Esophagus squamous epithelium (tissue), 5 donors: Measurements from ENCODE around the gene MAST3. TPM values are rescaled to one million over a fixed set of nuclear protein-coding genes. Genes with fewer than 3 reads are reported as not detected.

Source experiments
- DNase-seq: peaks from one replicate; lab custom pipeline; 2025; lab: John Stamatoyannopoulos, UW
- H3K27ac ChIP-seq, 4 donors: fragments of 200-600 bp; sonication (generic); one replicate each; pipeline ENCODE4 v1.5.1; 2016 to 2019; ENCODE audit warnings: mild to moderate bottlenecking in 1 of 4
- H3K27me3 ChIP-seq, 4 donors: fragments of 200-600 bp; sonication (generic); 1 replicate in 3 of 4; 2 replicates in 1 of 4; pipeline versions ENCODE4 v1.5.1 to v1.6.0; 2017 to 2021; ENCODE audit warnings: antibody characterized with exemption in 1 of 4
- H3K36me3 ChIP-seq, 3 donors: fragments of 200-600 bp; sonication (generic); one replicate each; pipeline ENCODE4 v1.5.1; 2016 to 2019
- H3K4me1 ChIP-seq, 3 donors: fragments of 200-600 bp; sonication (generic); one replicate each; pipeline ENCODE4 v1.5.1; 2017 to 2019
- H3K4me3 ChIP-seq, 4 donors: fragments of 200-600 bp; sonication (generic); 1 replicate in 3 of 4; 2 replicates in 1 of 4; pipeline ENCODE4 v1.5.1; 2016 to 2019; ENCODE audit warnings: mild to moderate bottlenecking in 2 of 4, moderate library complexity in 1 of 4
- H3K9me3 ChIP-seq, 3 donors: fragments of 200-600 bp; sonication (generic); one replicate each; pipeline ENCODE4 v1.5.1; 2016 to 2019
- POLR2A ChIP-seq, 4 donors: fragments of 450-650 bp; IDR thresholded peaks; one replicate each; pipeline ENCODE4 v1.6.1; 2017; ENCODE audit warnings: antibody characterized with exemption in 4 of 4, mild to moderate bottlenecking in 4 of 4, moderate library complexity in 3 of 4
- WGBS, 2 donors: methylation state at CpG; one replicate each; pipeline ENCODE4 v1.1.5; 2018; 5-methylcytosine and 5-hydroxymethylcytosine counted together
- intact Hi-C: fragments of 100-400 bp; cut with DNase I; formaldehyde crosslinking; loops from one replicate; pipeline ENCODE4 v1.15.0; 2022
- total RNA-seq, 4 donors: library from RNA; depleted of rRNA; stranded (reverse); fragments of >200 nt; gene quantifications; one replicate each; pipeline ENCODE4 v1.1.0, GENCODE V29; 2016
- TF ChIP-seq, protein P1 (sequence below), 6 experiments: fragments of 450-650 bp in 4 of 6; fragments of 200-600 bp in 2 of 6; sonication (generic) in 2 of 6; IDR thresholded peaks; one replicate each; pipeline ENCODE4 v1.5.1; 2016 to 2019; ENCODE audit warnings: antibody characterized with exemption in 6 of 6, mild to moderate bottlenecking in 4 of 6, moderate library complexity in 4 of 6
- donor health status: DM: yes; HTN: yes; CAD: no.

The MAST3 gene
- total RNA-seq, 4 donors from 2014 or later: 2.3 to 4.8 (median 4.1) TPM

DNA sequence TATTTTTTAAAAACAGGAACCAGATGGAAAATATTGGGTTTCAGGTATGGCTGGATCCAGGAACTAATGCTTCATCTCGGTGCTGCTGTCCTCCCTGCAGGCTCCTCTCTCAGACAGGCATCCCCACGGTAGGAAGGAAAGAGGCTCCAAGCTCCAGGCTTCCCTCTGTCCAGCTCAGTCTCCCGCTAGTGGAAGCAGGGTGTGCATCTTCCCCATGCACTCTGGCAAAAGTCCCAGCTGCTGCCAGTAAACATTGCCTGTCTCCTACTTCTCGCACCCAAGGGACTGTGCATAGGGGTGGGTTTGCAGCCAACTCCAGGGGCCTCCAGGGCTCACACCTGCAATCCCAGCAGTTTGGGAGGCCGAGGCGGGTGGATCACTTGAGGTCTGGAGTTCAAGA, 40.0 kb upstream of the MAST3 start:
- Histone ChIP-seq H3K36me3 (no peaks in the 10 kb centered on the region), H3K4me1 (peaks cover 15 to 27% (median 15%) of the 10 kb centered on the region in 3 donors), H3K9me3 (no peaks in the 10 kb centered on the region), H3K27me3 (peaks cover 0 to 5% (median 0%) of the 10 kb centered on the region in 4 donors), H3K4me3 (no peak overlapping the region), H3K27ac (peak overlapping the region; percentile 68 to 86 (median 86))
- intact Hi-C loops: no loop called here
- DNase-seq: no peak
- WGBS, 2 donors: 56 to 90% methylated on average over 3 to 5 of the region's 6 CpGs
- no peak for TF ChIP-seq POLR2A (IDR thresholded peaks at IDR 0.05)
- TF ChIP-seq, protein P1, sequence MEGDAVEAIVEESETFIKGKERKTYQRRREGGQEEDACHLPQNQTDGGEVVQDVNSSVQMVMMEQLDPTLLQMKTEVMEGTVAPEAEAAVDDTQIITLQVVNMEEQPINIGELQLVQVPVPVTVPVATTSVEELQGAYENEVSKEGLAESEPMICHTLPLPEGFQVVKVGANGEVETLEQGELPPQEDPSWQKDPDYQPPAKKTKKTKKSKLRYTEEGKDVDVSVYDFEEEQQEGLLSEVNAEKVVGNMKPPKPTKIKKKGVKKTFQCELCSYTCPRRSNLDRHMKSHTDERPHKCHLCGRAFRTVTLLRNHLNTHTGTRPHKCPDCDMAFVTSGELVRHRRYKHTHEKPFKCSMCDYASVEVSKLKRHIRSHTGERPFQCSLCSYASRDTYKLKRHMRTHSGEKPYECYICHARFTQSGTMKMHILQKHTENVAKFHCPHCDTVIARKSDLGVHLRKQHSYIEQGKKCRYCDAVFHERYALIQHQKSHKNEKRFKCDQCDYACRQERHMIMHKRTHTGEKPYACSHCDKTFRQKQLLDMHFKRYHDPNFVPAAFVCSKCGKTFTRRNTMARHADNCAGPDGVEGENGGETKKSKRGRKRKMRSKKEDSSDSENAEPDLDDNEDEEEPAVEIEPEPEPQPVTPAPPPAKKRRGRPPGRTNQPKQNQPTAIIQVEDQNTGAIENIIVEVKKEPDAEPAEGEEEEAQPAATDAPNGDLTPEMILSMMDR (IDR thresholded peaks at IDR 0.05): no peak

DNA sequence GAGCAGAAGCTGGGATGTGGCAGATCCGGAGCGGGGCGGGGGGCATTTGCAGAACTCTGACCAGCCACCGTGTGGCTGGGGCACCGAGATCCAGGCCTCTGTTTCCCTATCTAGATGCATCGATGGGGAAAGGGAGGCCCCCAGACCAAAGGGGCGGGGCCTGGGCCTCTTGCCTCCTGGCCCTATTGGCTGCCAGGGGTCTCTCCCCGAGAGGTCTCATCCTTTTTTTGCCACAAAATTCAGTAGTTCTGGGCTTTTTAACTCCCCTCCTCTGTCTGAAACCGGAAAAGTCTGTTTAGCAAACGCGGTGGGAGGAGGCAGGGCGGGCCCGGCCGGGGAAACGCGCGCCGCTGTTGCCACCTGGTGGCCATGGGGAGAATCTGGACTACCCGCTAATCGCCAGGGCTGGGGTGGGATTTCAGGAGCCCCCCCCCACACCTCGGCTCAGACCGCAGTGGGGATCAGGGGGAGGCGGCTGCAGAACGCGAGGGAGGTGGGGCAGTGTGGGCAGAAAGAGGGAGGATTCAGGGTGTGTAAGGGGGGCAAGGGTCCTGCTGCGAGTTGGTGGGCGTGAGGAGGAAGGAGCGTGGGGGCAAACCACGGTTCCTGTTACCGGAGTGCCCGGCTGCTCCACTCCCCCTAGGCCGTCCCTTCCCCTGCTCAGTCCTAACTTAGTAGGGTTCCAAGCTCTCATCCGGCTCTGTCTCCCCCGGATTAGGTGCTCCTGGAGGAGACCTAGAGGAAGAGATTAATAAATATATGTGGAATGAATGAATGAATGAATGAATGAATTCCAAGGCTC, 39.2 kb upstream of the MAST3 start:
- DNase-seq: peak; percentile 10
- TF ChIP-seq POLR2A (IDR thresholded peaks at IDR 0.05): no peak
- TF ChIP-seq, protein P1 (IDR thresholded peaks at IDR 0.05): peak; percentile 88 to 98 (median 97)
- WGBS, 2 donors: 4 to 6% methylated on average over 15 to 20 of the region's 34 CpGs
- peaks cover 15 to 22% (median 15%) of the 10 kb centered on the region in 3 donors for H3K4me1 ChIP-seq
- intact Hi-C loops: loop anchor here (2.0 kb wide), 1 partner anchor 52 kb away; no protein-coding TSS in a partner anchor
- H3K36me3 ChIP-seq: no peaks in the 10 kb centered on the region
- peak overlapping the region in 3 of 4 donors; percentile 19 to 30 (median 24) for H3K4me3 ChIP-seq
- H3K27ac ChIP-seq: peak overlapping the region; percentile 68 to 86 (median 86)
- no peaks in the 10 kb centered on the region for H3K9me3 ChIP-seq
- peaks cover 0 to 5% (median 0%) of the 10 kb centered on the region in 4 donors for H3K27me3 ChIP-seq

DNA sequence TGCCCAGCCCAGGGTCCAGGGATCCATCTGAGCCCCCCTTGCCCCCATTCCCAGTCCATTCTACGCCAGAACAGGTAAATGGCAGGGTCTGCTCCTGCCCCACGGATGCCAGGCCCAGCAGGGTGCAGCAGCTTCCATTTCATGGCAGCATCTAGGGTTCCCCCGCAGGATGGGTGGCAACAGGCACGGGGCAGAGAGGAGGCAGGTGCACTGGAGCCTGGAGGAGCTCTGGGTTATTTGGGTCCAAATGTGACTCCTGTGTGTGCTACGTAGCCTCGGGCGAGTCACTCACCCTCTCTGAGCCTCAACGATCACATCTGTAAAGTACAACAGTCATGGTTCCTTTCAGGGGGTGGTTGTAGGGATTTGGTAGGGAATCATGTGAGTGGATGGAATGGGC, 38.3 kb upstream of the MAST3 start:
- Histone ChIP-seq H3K27ac (no peak overlapping the region), H3K4me3 (no peak overlapping the region), H3K27me3 (peaks cover 0 to 5% (median 0%) of the 10 kb centered on the region in 4 donors), H3K36me3 (no peaks in the 10 kb centered on the region), H3K4me1 (peaks cover 12 to 15% (median 15%) of the 10 kb centered on the region in 3 donors), H3K9me3 (no peaks in the 10 kb centered on the region)
- TF ChIP-seq, protein P1 (IDR thresholded peaks at IDR 0.05): no peak
- TF ChIP-seq POLR2A (IDR thresholded peaks at IDR 0.05): no peak
- 60 to 64% methylated on average over 5 to 6 of the region's 8 CpGs for WGBS, 2 donors
- no peak for DNase-seq
- intact Hi-C loops: loop anchor here (2.0 kb wide), 1 partner anchor 52 kb away; no protein-coding TSS in a partner anchor

DNA sequence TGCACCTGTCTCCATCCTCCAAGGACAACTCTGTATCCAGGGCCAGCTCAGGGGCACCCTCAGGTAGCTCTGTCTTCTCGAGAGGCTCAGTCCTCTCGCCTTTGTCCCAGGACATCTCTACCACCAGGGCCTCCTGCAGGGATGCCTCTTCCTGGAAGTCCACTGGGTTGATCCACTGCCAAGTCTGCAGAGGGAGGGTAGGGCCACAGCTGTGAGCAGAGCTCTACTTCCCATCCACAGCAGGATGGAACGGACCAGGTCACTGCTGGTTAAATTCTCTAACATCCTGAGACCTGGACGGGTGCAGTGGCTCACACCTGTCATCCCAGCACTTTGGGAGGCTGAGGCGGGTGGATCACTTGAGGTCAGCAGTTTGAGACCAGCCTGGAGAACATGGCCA, 37.7 kb upstream of the MAST3 start:
- DNase-seq: no peak

More for the DNA sequence above, 37.7 kb upstream of the MAST3 start:
- peaks cover 12 to 15% (median 15%) of the 10 kb centered on the region in 3 donors for H3K4me1 ChIP-seq
- H3K4me3 ChIP-seq: no peak overlapping the region
- H3K27ac ChIP-seq: no peak overlapping the region
- TF ChIP-seq, protein P1 (IDR thresholded peaks at IDR 0.05): no peak
- no peak for TF ChIP-seq POLR2A (IDR thresholded peaks at IDR 0.05)
- intact Hi-C loops: loop anchor here (2.0 kb wide), 1 partner anchor 53 kb away; no protein-coding TSS in a partner anchor
- H3K36me3 ChIP-seq: no peaks in the 10 kb centered on the region
- no peaks in the 10 kb centered on the region for H3K9me3 ChIP-seq
- 82 to 93% methylated on average over 3 of the region's 5 CpGs for WGBS, 2 donors
- H3K27me3 ChIP-seq: peaks cover 0 to 5% (median 0%) of the 10 kb centered on the region in 4 donors
